Measurements from ENCODE around the gene HSPA8. TPM values are rescaled to one million over a fixed set of nuclear protein-coding genes. Genes with fewer than 3 reads are reported as not detected.

The HSPA8 gene
- total and polyA plus RNA-seq, 2 experiments from 2014 or later = 708 to 2,414 TPM

DNA sequence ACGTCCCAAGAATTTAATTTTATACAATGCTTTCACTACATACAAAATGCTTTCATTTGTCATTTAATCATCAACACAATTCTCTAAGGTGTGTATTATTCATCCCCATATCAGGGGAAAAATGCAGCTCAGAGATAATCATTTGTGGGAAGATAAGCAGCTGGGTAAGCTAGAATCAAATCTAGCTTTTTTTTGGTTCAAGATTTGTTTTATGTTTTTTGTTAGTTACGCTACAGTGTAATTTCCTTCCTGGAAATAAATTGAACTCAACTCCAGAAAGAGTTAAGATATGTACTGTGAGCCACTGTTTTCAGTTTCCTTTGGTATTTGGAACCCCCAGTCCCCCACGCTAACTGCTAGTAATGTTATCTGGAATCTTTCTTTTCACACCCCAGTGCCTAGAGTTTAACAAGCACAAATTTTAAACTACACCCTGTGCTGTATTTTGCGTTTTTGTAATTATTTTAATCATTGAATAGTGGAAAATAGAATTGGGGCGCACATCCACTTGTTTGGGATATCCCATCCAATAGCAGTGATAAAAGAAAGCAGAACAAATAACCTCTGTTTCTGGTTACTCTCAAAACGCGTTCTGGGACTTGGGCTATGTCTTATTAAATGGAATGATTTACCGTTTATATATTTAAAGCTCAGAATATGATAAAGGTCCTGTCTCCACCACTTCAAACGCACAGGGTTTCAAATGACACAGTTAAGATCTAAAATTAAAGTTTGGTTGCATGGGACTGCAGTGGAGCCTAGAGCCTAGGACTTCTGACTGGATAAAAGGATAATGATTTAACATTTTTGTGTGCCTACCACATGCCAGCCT, 2.1 kb upstream of the HSPA8 start:
- peaks cover 21% of the 10 kb centered on the region for H4K20me1 ChIP-seq (ENCODE audit: insufficient read depth)
- peaks cover 77% of the 10 kb centered on the region for H3F3A ChIP-seq (ENCODE audit: insufficient read depth)
- no peaks in the 10 kb centered on the region for H3K27me3 ChIP-seq (replicated peaks; ENCODE audit: insufficient read depth)
- H3K27ac ChIP-seq = peak overlapping the region; percentile 100
- peak overlapping the region; percentile 75 for H2AFZ ChIP-seq
- WGBS, 2 experiments (ENCODE audit: low coverage in 1 of 2, low lambda C conversion rate in 2 of 2, missing lambda C conversion rate in 2 of 2) = 36 to 39% methylated on average over 9 of the region's 9 CpGs
- no peak for TF ChIP-seq EZH2phosphoT487 (IDR thresholded peaks at IDR 0.05; ENCODE audit: insufficient read depth, low read depth)
- no peak for TF ChIP-seq EZH2 (IDR thresholded peaks at IDR 0.05; ENCODE audit: insufficient read depth, poor library complexity, severe bottlenecking)
- no peaks in the 10 kb centered on the region for H3K9me3 ChIP-seq (ENCODE audit: low read depth)
- in situ Hi-C loops (cut with MboI) = no loop called here
- H3K9me2 ChIP-seq (ENCODE audit: insufficient read depth) = no peaks in the 10 kb centered on the region
- peak overlapping the region; percentile 93 for H3K4me2 ChIP-seq (ENCODE audit: unreplicated experiment)
- no peak for DNase-seq
- H3K9ac ChIP-seq = peak overlapping the region; percentile 99
- H3K4me1 ChIP-seq (ENCODE audit: insufficient read depth) = peaks cover 47% of the 10 kb centered on the region
- H3K36me3 ChIP-seq (ENCODE audit: low read depth) = peaks cover 28% of the 10 kb centered on the region
- H3K79me2 ChIP-seq (ENCODE audit: insufficient read depth) = peaks cover 54% of the 10 kb centered on the region
- peak overlapping the region; percentile 99 for H3K4me3 ChIP-seq

- no peak for TF ChIP-seq EZH2phosphoT487 (IDR thresholded peaks at IDR 0.05; ENCODE audit: insufficient read depth, low read depth)
- TF ChIP-seq EZH2 (IDR thresholded peaks at IDR 0.05; ENCODE audit: insufficient read depth, poor library complexity, severe bottlenecking) = no peak
- Histone ChIP-seq H3K4me2 (ENCODE audit: unreplicated experiment) (peak overlapping the region; percentile 93), H3K79me2 (ENCODE audit: insufficient read depth) (peaks cover 61% of the 10 kb centered on the region), H4K20me1 (ENCODE audit: insufficient read depth) (peaks cover 30% of the 10 kb centered on the region), H3K9me3 (ENCODE audit: low read depth) (no peaks in the 10 kb centered on the region), H2AFZ (peak overlapping the region; percentile 75), H3K27ac (peak overlapping the region; percentile 100), H3K27me3 (replicated peaks; ENCODE audit: insufficient read depth) (no peaks in the 10 kb centered on the region), H3K9me2 (ENCODE audit: insufficient read depth) (no peaks in the 10 kb centered on the region), H3K36me3 (ENCODE audit: low read depth) (peaks cover 29% of the 10 kb centered on the region), H3F3A (ENCODE audit: insufficient read depth) (peaks cover 77% of the 10 kb centered on the region), H3K4me3 (peak overlapping the region; percentile 99), H3K9ac (peak overlapping the region; percentile 99), H3K4me1 (ENCODE audit: insufficient read depth) (peaks cover 50% of the 10 kb centered on the region)
- in situ Hi-C loops (cut with MboI) = no loop called here
- WGBS, 2 experiments (ENCODE audit: low coverage in 1 of 2, low lambda C conversion rate in 2 of 2, missing lambda C conversion rate in 2 of 2) = 7% methylated on average over 34 to 37 of the region's 37 CpGs
- DNase-seq = peak; percentile 78
These were observed 1.2 kb upstream of the HSPA8 start for GRCh38 chr11:123062892-123063825.

DNA sequence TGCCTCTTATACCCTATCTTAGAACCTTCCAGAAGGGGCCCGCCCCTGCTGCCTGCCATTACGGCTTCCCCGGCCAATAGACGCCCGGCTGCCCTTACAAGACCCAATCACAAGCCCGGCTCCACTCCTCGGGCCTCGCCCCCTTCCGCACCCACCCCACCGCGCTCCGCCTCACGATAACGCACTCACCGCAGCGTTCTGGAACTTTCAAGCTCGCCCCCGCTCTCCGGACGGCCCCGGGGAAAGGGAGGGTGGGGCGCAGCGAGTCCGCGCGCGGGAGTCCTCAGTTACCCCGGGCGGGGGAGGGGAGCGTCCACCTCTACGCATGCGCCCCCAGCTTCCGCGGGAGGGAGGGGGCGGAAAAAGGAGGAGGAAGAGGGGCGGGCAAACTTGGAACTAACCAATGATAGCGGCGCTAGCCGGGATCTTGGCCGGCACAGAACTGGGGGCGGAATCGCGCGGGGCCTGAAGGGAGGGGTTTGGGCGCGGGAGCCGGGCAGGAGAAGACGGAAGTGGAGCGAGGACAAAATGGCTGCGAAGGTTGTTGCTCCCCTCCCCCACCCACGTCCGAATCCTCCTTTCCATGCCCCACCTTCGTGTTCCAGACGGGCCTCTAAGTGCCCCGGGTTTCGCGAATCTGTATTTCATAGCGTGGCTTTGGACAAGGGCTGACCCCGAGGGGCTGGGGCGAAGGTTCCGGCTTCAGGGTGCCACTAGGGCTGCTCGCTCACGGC, 389 bp upstream of the HSPA8 start:
- Histone ChIP-seq H3K27ac (peak overlapping the region; percentile 100), H3K9me2 (ENCODE audit: insufficient read depth) (no peaks in the 10 kb centered on the region), H2AFZ (peak overlapping the region; percentile 75), H3K79me2 (ENCODE audit: insufficient read depth) (peaks cover 63% of the 10 kb centered on the region), H3K36me3 (ENCODE audit: low read depth) (peaks cover 38% of the 10 kb centered on the region), H3K9me3 (ENCODE audit: low read depth) (no peaks in the 10 kb centered on the region), H3K4me2 (ENCODE audit: unreplicated experiment) (peak overlapping the region; percentile 99), H3K4me3 (peak overlapping the region; percentile 99), H4K20me1 (ENCODE audit: insufficient read depth) (peaks cover 38% of the 10 kb centered on the region), H3K4me1 (ENCODE audit: insufficient read depth) (peaks cover 57% of the 10 kb centered on the region), H3K9ac (peak overlapping the region; percentile 99), H3F3A (ENCODE audit: insufficient read depth) (peaks cover 79% of the 10 kb centered on the region), H3K27me3 (replicated peaks; ENCODE audit: insufficient read depth) (no peaks in the 10 kb centered on the region)
- DNase-seq = peak; percentile 100
- TF ChIP-seq EZH2phosphoT487 (IDR thresholded peaks at IDR 0.05; ENCODE audit: insufficient read depth, low read depth) (no peak), EZH2 (IDR thresholded peaks at IDR 0.05; ENCODE audit: insufficient read depth, poor library complexity, severe bottlenecking) (no peak)
- WGBS, 2 experiments (ENCODE audit: low coverage in 1 of 2, low lambda C conversion rate in 2 of 2, missing lambda C conversion rate in 2 of 2) = 1 to 2% methylated on average over 37 to 63 of the region's 63 CpGs
- in situ Hi-C loops (cut with MboI) = no loop called here
